OCI-LY1 (cell line): Measurements from ENCODE around the gene MEG3.

Experiments used
- H2AFZ ChIP-seq: fragments of 200-600 bp; sonication (generic), shearing (Covaris generic); 2 replicates; pipeline ENCODE4 v1.6.0; 2014; ENCODE audit warnings: antibody characterized with exemption, mild to moderate bottlenecking, low read length
- H3F3A ChIP-seq: fragments of 200-600 bp; sonication (generic), shearing (Covaris generic); 2 replicates; pipeline ENCODE4 v1.6.0; 2014; ENCODE audit warnings: mild to moderate bottlenecking, antibody characterized with exemption, low read length, moderate library complexity; ENCODE audit not compliant: insufficient read depth
- H3K27ac ChIP-seq: fragments of 200-600 bp; sonication (generic); 2 replicates; pipeline ENCODE4 v1.5.1; 2014; ENCODE audit warnings: low read length, mixed run types, mild to moderate bottlenecking, low read depth; ENCODE audit not compliant: poor library complexity, severe bottlenecking
- H3K27me3 ChIP-seq: fragments of 200-600 bp; sonication (generic); 2 replicates; pipeline ENCODE4 v1.6.0; 2014; ENCODE audit warnings: antibody characterized with exemption, mild to moderate bottlenecking, low read length, moderate library complexity; ENCODE audit not compliant: insufficient read depth
- H3K36me3 ChIP-seq: fragments of 200-600 bp; sonication (generic); 2 replicates; pipeline ENCODE4 v1.6.1; 2014; ENCODE audit warnings: mild to moderate bottlenecking, antibody characterized with exemption, low read length, moderate library complexity, mixed read lengths; ENCODE audit not compliant: insufficient read depth
- H3K4me1 ChIP-seq: fragments of 200-600 bp; sonication (generic); 2 replicates; pipeline ENCODE4 v1.5.1; 2014; ENCODE audit warnings: mild to moderate bottlenecking, low read length, moderate library complexity; ENCODE audit not compliant: insufficient read depth, severe bottlenecking
- H3K4me2 ChIP-seq: fragments of 200-600 bp; sonication (generic), shearing (Covaris generic); 2 replicates; pipeline ENCODE4 v1.6.1; 2014; ENCODE audit warnings: low read length
- H3K4me3 ChIP-seq: fragments of 200-600 bp; sonication (generic); 2 replicates; pipeline ENCODE4 v1.5.1; 2014; ENCODE audit warnings: low read length, low read depth, mild to moderate bottlenecking, mixed read lengths; ENCODE audit not compliant: poor library complexity, severe bottlenecking
- H3K79me2 ChIP-seq: fragments of 200-600 bp; shearing (Covaris generic); 2 replicates; pipeline ENCODE4 v1.6.1; 2016; ENCODE audit warnings: mixed run types, low read length, mixed read lengths; ENCODE audit not compliant: insufficient read depth
- H3K9ac ChIP-seq: fragments of 200-600 bp; sonication (generic), shearing (Covaris generic); 2 replicates; pipeline ENCODE4 v1.6.1; 2014; ENCODE audit warnings: mild to moderate bottlenecking, low read length, mixed read lengths
- H3K9me2 ChIP-seq: fragments of 200-600 bp; sonication (generic), shearing (Covaris generic); 2 replicates; pipeline ENCODE4 v1.6.1; 2014; ENCODE audit warnings: low read depth, mild to moderate bottlenecking, low read length, mixed read lengths
- H3K9me3 ChIP-seq: fragments of 200-600 bp; shearing (Covaris generic); 2 replicates; pipeline ENCODE4 v1.6.1; 2014; ENCODE audit warnings: low read length, mixed read lengths
- H4K20me1 ChIP-seq: fragments of 200-600 bp; sonication (generic), shearing (Covaris generic); 2 replicates; pipeline ENCODE4 v1.6.0; 2016; ENCODE audit warnings: mild to moderate bottlenecking, low read length; ENCODE audit not compliant: insufficient read depth
- CTCF ChIP-seq: fragments of 200-600 bp; sonication (generic), shearing (Covaris generic); IDR thresholded peaks from 2 replicates; pipeline ENCODE4 v1.5.1; 2017; ENCODE audit warnings: mild to moderate bottlenecking, antibody characterized with exemption, low read length, moderate library complexity, mixed read lengths
- EZH2 ChIP-seq: fragments of 200-600 bp; sonication (generic), shearing (Covaris generic); IDR thresholded peaks from 2 replicates; pipeline ENCODE4 v1.8.0; 2017; ENCODE audit warnings: borderline replicate concordance, mixed run types, mild to moderate bottlenecking, antibody characterized with exemption, low read length, moderate library complexity, mixed read lengths

Gene MEG3

GRCh38 chr14:100840286-100841065 is 14.6 kb downstream of the MEG3 start:
- Histone ChIP-seq H3K27me3 (no peaks in the 10 kb centered on the region; the same call in 1 of the 2 replicates), H3K4me2 (no peak overlapping the region), H3K79me2 (no peaks in the 10 kb centered on the region), H3F3A (no peaks in the 10 kb centered on the region), H3K4me1 (no peaks in the 10 kb centered on the region), H3K9me3 (no peaks in the 10 kb centered on the region), H3K9me2 (no peaks in the 10 kb centered on the region), H3K4me3 (no peak overlapping the region), H3K36me3 (no peaks in the 10 kb centered on the region), H3K27ac (no peak overlapping the region), H3K9ac (no peak overlapping the region), H4K20me1 (no peaks in the 10 kb centered on the region), H2AFZ (no peak overlapping the region)
- no peak for TF ChIP-seq CTCF
- no peak for TF ChIP-seq EZH2

GRCh38 chr14:100841066-100841760 is 15.3 kb downstream of the MEG3 start:
- Histone ChIP-seq H2AFZ (no peak overlapping the region), H3K27me3 (no peaks in the 10 kb centered on the region; the same call in 1 of the 2 replicates), H3K9me3 (no peaks in the 10 kb centered on the region), H3K9me2 (no peaks in the 10 kb centered on the region), H3K4me3 (no peak overlapping the region), H4K20me1 (no peaks in the 10 kb centered on the region), H3K9ac (no peak overlapping the region), H3K4me2 (no peak overlapping the region), H3F3A (no peaks in the 10 kb centered on the region), H3K4me1 (no peaks in the 10 kb centered on the region), H3K79me2 (no peaks in the 10 kb centered on the region), H3K36me3 (no peaks in the 10 kb centered on the region), H3K27ac (no peak overlapping the region)
- no peak for TF ChIP-seq CTCF
- no peak for TF ChIP-seq EZH2

- H4K20me1 ChIP-seq = no peaks in the 10 kb centered on the region
- H3K36me3 ChIP-seq = no peaks in the 10 kb centered on the region
- H3K4me1 ChIP-seq = no peaks in the 10 kb centered on the region
- no peaks in the 10 kb centered on the region for H3K9me2 ChIP-seq
- H3K27ac ChIP-seq = no peak overlapping the region
- H3K79me2 ChIP-seq = no peaks in the 10 kb centered on the region
- no peak overlapping the region for H3K9ac ChIP-seq
- no peaks in the 10 kb centered on the region for H3K9me3 ChIP-seq
- H3K4me3 ChIP-seq = no peak overlapping the region
- H2AFZ ChIP-seq = no peak overlapping the region
- H3K4me2 ChIP-seq = no peak overlapping the region
- no peaks in the 10 kb centered on the region for H3F3A ChIP-seq
- H3K27me3 ChIP-seq = no peaks in the 10 kb centered on the region; the same call in 1 of the 2 replicates
- no peak for TF ChIP-seq CTCF
- TF ChIP-seq EZH2 = no peak
These were observed 16.0 kb downstream of the MEG3 start for GRCh38 chr14:100841761-100842403.
